Mesenchymal stem cell (in vitro differentiated cells and primary cell): ENCODE data around the gene GGA1.
A peak's percentile ranks its signal among the peaks of the same experiment; 100 is the strongest.

Experiments
- DNase-seq: peaks from one replicate; pipeline ENCODE4 v3.0.0-alpha.2; 2013
- H2AFZ ChIP-seq: one replicate; pipeline ENCODE4 v1.6.1; 2013; ENCODE audit warnings: low read depth, mild to moderate bottlenecking, control low read depth, inconsistent platforms, low read length, moderate library complexity
- H2AK5ac ChIP-seq: 2 replicates; pipeline ENCODE4 v1.6.1; 2013; ENCODE audit warnings: low read length, moderate library complexity, mild to moderate bottlenecking, inconsistent platforms; ENCODE audit not compliant: severe bottlenecking
- H2BK120ac ChIP-seq: one replicate; pipeline ENCODE4 v1.6.1; 2013; ENCODE audit warnings: low read depth, mild to moderate bottlenecking, inconsistent platforms, low read length, moderate library complexity
- H2BK12ac ChIP-seq, 2 experiments: one replicate each; pipeline ENCODE4 v1.6.1; 2013; ENCODE audit warnings: inconsistent platforms in 2 of 2, low read length in 2 of 2, mild to moderate bottlenecking in 2 of 2, moderate library complexity in 2 of 2, control low read depth in 1 of 2
- H2BK15ac ChIP-seq: one replicate; pipeline ENCODE4 v1.6.1; 2013; ENCODE audit warnings: mild to moderate bottlenecking, low read depth, inconsistent platforms; ENCODE audit not compliant: poor library complexity, severe bottlenecking
- H2BK5ac ChIP-seq: 2 replicates; pipeline ENCODE4 v1.6.1; 2013; ENCODE audit warnings: low read depth, mild to moderate bottlenecking, low read length, control low read depth, inconsistent platforms; ENCODE audit not compliant: poor library complexity, severe bottlenecking
- H3K14ac ChIP-seq, 2 experiments: one replicate each; pipeline ENCODE4 v1.6.1; 2013; ENCODE audit warnings: inconsistent platforms in 2 of 2, low read length in 2 of 2, control low read depth in 1 of 2, mild to moderate bottlenecking in 1 of 2, moderate library complexity in 1 of 2
- H3K18ac ChIP-seq, 2 experiments: one replicate each; pipeline ENCODE4 v1.6.1; 2013; ENCODE audit warnings: inconsistent platforms in 2 of 2, low read length in 2 of 2, control low read depth in 1 of 2, low read depth in 1 of 2, mild to moderate bottlenecking in 1 of 2
- H3K23ac ChIP-seq, 2 experiments: one replicate each; pipeline ENCODE4 v1.6.1; 2013; ENCODE audit warnings: inconsistent platforms in 2 of 2, low read length in 2 of 2, mild to moderate bottlenecking in 2 of 2, moderate library complexity in 2 of 2, control low read depth in 1 of 2
- H3K27ac ChIP-seq: 2 replicates; pipeline ENCODE4 v1.5.1; 2013; ENCODE audit warnings: mild to moderate bottlenecking, moderate library complexity, low read length, control low read depth, inconsistent platforms; ENCODE audit not compliant: poor library complexity, severe bottlenecking
- H3K27me3 ChIP-seq, 2 experiments: 2 replicates each; pipeline versions ENCODE4 v1.6.1 to v1.7.0; 2013; ENCODE audit warnings: low read length in 2 of 2, mild to moderate bottlenecking in 2 of 2, moderate library complexity in 2 of 2, control low read depth in 1 of 2, inconsistent platforms in 1 of 2; ENCODE audit not compliant: control insufficient read depth in 1 of 2, insufficient read depth in 1 of 2
- H3K36me3 ChIP-seq, 2 experiments: 2 replicates each; pipeline versions ENCODE4 v1.6.1 to v1.7.0; 2013; ENCODE audit warnings: low read length in 2 of 2, control low read depth in 1 of 2, inconsistent platforms in 1 of 2, low read depth in 1 of 2, mild to moderate bottlenecking in 1 of 2; ENCODE audit not compliant: insufficient read depth in 2 of 2, control insufficient read depth in 1 of 2
- H3K4ac ChIP-seq, 2 experiments: one replicate each; pipeline ENCODE4 v1.6.1; 2013; ENCODE audit warnings: inconsistent platforms in 2 of 2, low read length in 2 of 2, mild to moderate bottlenecking in 2 of 2, moderate library complexity in 2 of 2, control low read depth in 1 of 2, low read depth in 1 of 2
- H3K4me1 ChIP-seq: 2 replicates; pipeline ENCODE4 v1.6.1; 2013; ENCODE audit warnings: low read depth, low read length, control low read depth; ENCODE audit not compliant: control insufficient read depth, insufficient read depth
- H3K4me2 ChIP-seq: 2 replicates; pipeline ENCODE4 v1.6.1; 2013; ENCODE audit warnings: low read length, mild to moderate bottlenecking, inconsistent platforms; ENCODE audit not compliant: poor library complexity, severe bottlenecking
- H3K4me3 ChIP-seq, 2 experiments: 2 replicates each; pipeline versions ENCODE4 v1.5.1 to v1.7.0; 2013; ENCODE audit warnings: low read length in 2 of 2, mild to moderate bottlenecking in 2 of 2, control low read depth in 1 of 2, low read depth in 1 of 2; ENCODE audit not compliant: insufficient read depth in 1 of 2
- H3K79me1 ChIP-seq: replicated peaks from 2 replicates; pipeline ENCODE4 v1.6.1; 2013; ENCODE audit warnings: mild to moderate bottlenecking, control low read depth, low read length, inconsistent platforms; ENCODE audit not compliant: poor library complexity, severe bottlenecking
- H3K9ac ChIP-seq: 2 replicates; pipeline ENCODE4 v1.7.0; 2013; ENCODE audit warnings: mild to moderate bottlenecking, low read length, moderate library complexity
- H3K9me3 ChIP-seq: 2 replicates; pipeline ENCODE4 v1.7.0; 2013; ENCODE audit warnings: mild to moderate bottlenecking, low read length; ENCODE audit not compliant: control insufficient read depth
- H4K8ac ChIP-seq: one replicate; pipeline ENCODE4 v1.6.1; 2013; ENCODE audit warnings: inconsistent platforms, mild to moderate bottlenecking, low read length, moderate library complexity
- H4K91ac ChIP-seq: one replicate; pipeline ENCODE4 v1.6.1; 2013; ENCODE audit warnings: mild to moderate bottlenecking, low read length, inconsistent platforms
- WGBS: methylation state at CpG from one replicate; pipeline ENCODE4 v1.1.7; 2013; ENCODE audit warnings: mixed read lengths; 5-methylcytosine and 5-hydroxymethylcytosine counted together

GGA1 gene

DNA sequence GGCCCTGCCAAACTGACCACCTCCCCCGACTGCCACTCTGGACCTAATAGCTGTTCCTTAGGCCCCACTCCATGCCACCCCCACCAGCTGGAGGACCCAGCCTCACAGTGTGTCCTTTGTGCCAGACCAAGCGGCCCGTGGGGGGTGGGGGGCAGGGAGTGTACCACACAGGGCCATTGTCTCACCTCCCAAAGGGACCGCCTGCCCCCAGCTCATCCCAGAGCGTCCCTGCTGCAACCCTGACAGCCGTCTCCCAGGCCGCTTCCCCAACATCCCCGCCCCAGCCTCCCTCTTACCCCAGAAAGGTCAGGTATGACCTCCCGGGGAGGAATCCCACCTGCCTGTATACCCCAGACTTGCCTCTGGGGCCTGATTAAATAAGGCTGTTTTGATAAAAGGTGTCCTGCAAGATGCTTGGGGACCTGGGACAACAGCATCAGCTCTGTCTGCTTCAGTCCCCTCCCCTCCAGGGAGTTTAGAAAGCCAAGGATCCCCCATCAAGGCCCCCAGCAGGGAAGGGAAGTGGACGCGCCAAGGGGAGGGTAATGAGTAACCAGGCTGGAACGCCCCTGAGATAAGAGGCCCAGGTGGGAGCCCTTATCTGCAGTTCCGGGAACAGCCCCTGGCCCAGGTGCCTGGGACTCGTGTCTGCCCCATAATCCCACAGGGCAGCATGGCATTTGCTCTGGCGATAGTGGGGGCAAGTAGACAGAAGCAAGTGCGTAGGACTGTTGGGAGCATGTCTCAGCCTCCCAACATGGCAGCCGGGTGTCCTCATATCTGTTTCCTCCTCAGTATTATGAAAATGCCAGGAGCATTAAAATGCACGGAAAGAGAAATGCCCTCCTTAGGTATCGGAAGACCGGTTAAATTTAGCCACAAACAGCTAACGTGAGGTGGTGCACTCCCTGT, 39.4 kb upstream of the GGA1 start:
- H2BK12ac ChIP-seq: peak overlapping the region in 1 of 2 experiments; percentile 15

DNA sequence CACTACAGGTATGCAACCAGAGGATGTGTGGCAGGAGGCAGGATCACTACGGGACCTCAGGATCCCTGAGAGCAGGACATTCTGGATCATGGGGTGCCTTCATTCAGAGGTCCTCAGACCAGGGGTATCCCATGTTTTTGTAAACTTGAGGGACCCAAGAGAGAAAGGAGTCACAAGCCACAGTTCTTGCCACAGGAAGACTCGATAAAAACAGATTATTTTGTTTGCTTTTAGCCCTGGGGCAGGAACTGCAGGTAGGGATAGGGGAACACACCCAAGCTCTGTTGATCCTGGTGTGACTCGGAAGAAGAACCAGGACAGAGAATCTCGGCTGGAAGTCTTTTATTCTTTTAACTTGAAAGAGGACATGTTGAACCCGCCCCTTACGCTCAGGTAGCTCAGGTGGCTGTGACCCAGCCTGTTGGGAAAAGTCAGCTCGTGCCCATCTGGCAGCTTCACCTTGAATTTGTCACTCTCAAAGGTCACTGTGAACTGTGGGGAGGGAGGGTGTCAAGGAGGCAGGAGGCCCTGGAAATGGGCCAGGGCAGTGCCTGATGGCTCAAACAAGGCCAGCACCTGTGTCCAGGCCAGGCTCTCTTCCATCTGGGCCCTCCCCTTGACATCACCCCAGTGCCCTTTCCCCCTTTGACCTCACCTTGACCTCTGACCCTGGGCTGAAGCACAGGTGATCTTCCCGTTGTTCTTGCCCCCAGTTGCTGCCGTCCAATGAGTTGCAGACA, 38.5 kb upstream of the GGA1 start:
- Histone ChIP-seq H2AK5ac (no peak overlapping the region), H3K23ac (no peak overlapping the region)
- 61% methylated on average over 9 of the region's 9 CpGs for WGBS

More for the DNA sequence above, 39.4 kb upstream of the GGA1 start:
- H3K27me3 ChIP-seq: no peaks in the 10 kb centered on the region
- peaks cover 56% of the 10 kb centered on the region for H3K4me1 ChIP-seq
- peak overlapping the region in 1 of 2 experiments; percentile 33 for H3K4ac ChIP-seq
- H3K4me3 ChIP-seq: no peak overlapping the region
- H2AFZ ChIP-seq: no peak overlapping the region
- H3K9me3 ChIP-seq: no peaks in the 10 kb centered on the region
- peak overlapping the region; percentile 47 for H2AK5ac ChIP-seq
- H3K9ac ChIP-seq: no peak overlapping the region
- H3K4me2 ChIP-seq: no peak overlapping the region
- no peak overlapping the region for H2BK5ac ChIP-seq
- peak overlapping the region; percentile 38 for H4K8ac ChIP-seq
- H3K79me1 ChIP-seq: peaks cover 5% of the 10 kb centered on the region
- no peak for DNase-seq
- no peak overlapping the region for H2BK120ac ChIP-seq
- no peak overlapping the region for H3K23ac ChIP-seq
- no peak overlapping the region for H4K91ac ChIP-seq
- peak overlapping the region in 1 of 2 experiments; percentile 54 for H3K18ac ChIP-seq
- H2BK15ac ChIP-seq: no peak overlapping the region
- H3K36me3 ChIP-seq: peaks cover 47 to 48% of the 10 kb centered on the region in 2 experiments
- 46% methylated on average over 15 of the region's 21 CpGs for WGBS
- peak overlapping the region; percentile 30 for H3K27ac ChIP-seq
- peak overlapping the region in 1 of 2 experiments; percentile 50 for H3K14ac ChIP-seq

DNA sequence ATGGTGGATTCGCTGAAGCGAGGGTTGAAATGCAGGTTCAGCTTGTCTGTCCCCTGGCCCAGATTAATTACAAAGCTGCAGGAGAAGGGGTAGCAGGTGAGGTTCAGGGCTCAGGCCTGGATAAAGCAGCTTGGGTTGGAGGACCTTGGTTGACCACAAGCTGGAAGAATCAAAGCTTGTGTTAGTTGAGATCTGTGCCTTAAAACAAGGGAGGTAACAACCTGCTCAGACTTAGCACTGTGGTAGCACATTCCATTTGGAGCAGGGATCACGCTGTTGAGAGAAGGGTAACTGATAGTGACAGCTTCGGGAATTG, 38.0 kb upstream of the GGA1 start:
- Histone ChIP-seq H2AFZ (no peak overlapping the region), H2AK5ac (no peak overlapping the region), H3K27me3 (no peaks in the 10 kb centered on the region), H3K9me3 (no peaks in the 10 kb centered on the region), H3K4me3 (no peak overlapping the region), H4K8ac (no peak overlapping the region), H2BK120ac (no peak overlapping the region), H3K14ac (no peak overlapping the region), H3K4ac (no peak overlapping the region), H2BK15ac (no peak overlapping the region), H3K18ac (no peak overlapping the region), H3K4me1 (peaks cover 49% of the 10 kb centered on the region), H2BK12ac (no peak overlapping the region), H4K91ac (no peak overlapping the region), H3K23ac (no peak overlapping the region), H3K36me3 (peaks cover 46 to 47% of the 10 kb centered on the region in 2 experiments), H3K79me1 (peaks cover 5% of the 10 kb centered on the region), H3K4me2 (no peak overlapping the region), H2BK5ac (no peak overlapping the region), H3K9ac (no peak overlapping the region), H3K27ac (no peak overlapping the region)
- WGBS: 76% methylated on average over 3 of the region's 4 CpGs
- no peak for DNase-seq

More for the DNA sequence above, 38.5 kb upstream of the GGA1 start:
- no peak overlapping the region for H3K14ac ChIP-seq
- no peak overlapping the region for H2BK12ac ChIP-seq
- H3K4me2 ChIP-seq: no peak overlapping the region
- H2BK5ac ChIP-seq: no peak overlapping the region
- H3K4me3 ChIP-seq: no peak overlapping the region
- no peak overlapping the region for H2AFZ ChIP-seq
- H4K8ac ChIP-seq: no peak overlapping the region
- H2BK120ac ChIP-seq: no peak overlapping the region
- no peak overlapping the region for H3K27ac ChIP-seq
- no peaks in the 10 kb centered on the region for H3K27me3 ChIP-seq
- H3K79me1 ChIP-seq: peaks cover 5% of the 10 kb centered on the region
- no peaks in the 10 kb centered on the region for H3K9me3 ChIP-seq
- no peak overlapping the region for H3K4ac ChIP-seq
- no peak overlapping the region for H3K9ac ChIP-seq
- H3K36me3 ChIP-seq: peaks cover 47 to 48% of the 10 kb centered on the region in 2 experiments
- H3K4me1 ChIP-seq: peaks cover 50% of the 10 kb centered on the region
- no peak overlapping the region for H4K91ac ChIP-seq
- H3K18ac ChIP-seq: no peak overlapping the region
- no peak for DNase-seq
- no peak overlapping the region for H2BK15ac ChIP-seq
